HepG2 (cell line): ENCODE measurements around the gene CCDC85C. TPM values are rescaled to one million over a fixed set of nuclear protein-coding genes. Genes with fewer than 3 reads are reported as not detected.

Experiments used
- ATAC-seq: fragments of 200-7000 bp; cut with Tn5 transposase; 3 replicates; pipeline ENCODE4 v1.9.1; 2020; ENCODE audit warnings: mild to moderate bottlenecking, moderate library complexity
- BruUV-seq: library from RNA; stranded (reverse); fragments of 400-500 nt; replicated peaks from 2 replicates; lab custom pipeline; 2021; lab: Mats Ljungman, UMichigan
- CTCF ChIA-PET: fragments of 300-600 bp; formaldehyde crosslinking; extraction: SDS; loops from one replicate; lab custom pipeline; 2021; ENCODE audit warnings: low total read pairs, inconsistent platforms, low intra/inter-chr PET ratio; lab: Yijun Ruan, JAX
- POLR2A ChIA-PET: fragments of 350-600 bp; sonication (Branson Sonifier 250); formaldehyde crosslinking; loops from one replicate; lab custom pipeline; 2020; ENCODE audit warnings: antibody characterized with exemption, inconsistent platforms; lab: Yijun Ruan, JAX
- DNase-seq: peaks from one replicate; pipeline ENCODE4 v3.0.0-alpha.2; 2015; ENCODE audit warnings: low spot score
- FAIRE-seq: peaks from 3 replicates; lab custom pipeline; 2011; peaks lifted over from hg19 to GRCh38; lab: Jason Lieb, UNC
- H2AFZ ChIP-seq: one replicate; pipeline ENCODE4 v1.6.1; 2011; ENCODE audit warnings: low read length, inconsistent platforms
- H3K27ac ChIP-seq: fragments of 300-600 bp; 3 replicates; pipeline ENCODE4 v1.8.0; 2011; ENCODE audit warnings: mixed run types, mild to moderate bottlenecking, mixed read lengths, low read length, inconsistent platforms; ENCODE audit not compliant: insufficient read depth; ENCODE audit errors: extremely low read length
- H3K27me3 ChIP-seq, 2 experiments: fragments of 200-600 bp in 1 of 2; 2 replicates in 1 of 2; 3 replicates in 1 of 2; pipeline versions ENCODE4 v1.6.0 to v1.8.0; 2011; ENCODE audit warnings: low read length in 2 of 2, mild to moderate bottlenecking in 2 of 2, moderate library complexity in 2 of 2, inconsistent platforms in 1 of 2; ENCODE audit not compliant: insufficient read depth in 2 of 2, control insufficient read depth in 1 of 2
- H3K36me3 ChIP-seq, 2 experiments: fragments of 200-600 bp in 1 of 2; replicated peaks in 1 of 2; 2 replicates in 1 of 2; 3 replicates in 1 of 2; pipeline versions ENCODE4 v1.5.1 to v1.8.0; 2011; ENCODE audit warnings: low read length in 2 of 2, inconsistent platforms in 1 of 2; ENCODE audit not compliant: insufficient read depth in 2 of 2, control insufficient read depth in 1 of 2
- H3K4me1 ChIP-seq: 2 replicates; pipeline ENCODE4 v1.5.1; 2012; ENCODE audit warnings: low read length, inconsistent platforms; ENCODE audit not compliant: insufficient read depth
- H3K4me2 ChIP-seq: 2 replicates; pipeline ENCODE4 v1.6.0; 2011; ENCODE audit warnings: low read depth, low read length, inconsistent platforms
- H3K4me3 ChIP-seq, 3 experiments: fragments of 200-600 bp in 1 of 3; sonication (generic), shearing (Covaris generic) in 1 of 3; replicated peaks in 1 of 3; 2 replicates each; pipeline ENCODE4 v1.5.1; 2011 to 2016; ENCODE audit warnings: low read length in 3 of 3, inconsistent platforms in 2 of 3, low read depth in 2 of 3, mild to moderate bottlenecking in 2 of 3, control low read depth in 1 of 3, mixed read lengths in 1 of 3; ENCODE audit not compliant: insufficient read depth in 1 of 3
- H3K79me2 ChIP-seq: one replicate; pipeline ENCODE4 v1.6.1; 2011; ENCODE audit warnings: low read length, inconsistent platforms; ENCODE audit not compliant: insufficient read depth
- H3K9ac ChIP-seq: 2 replicates; pipeline ENCODE4 v1.6.0; 2011; ENCODE audit warnings: mild to moderate bottlenecking, low read depth, low read length, inconsistent platforms; ENCODE audit not compliant: insufficient read depth
- H3K9me3 ChIP-seq: 2 replicates; pipeline ENCODE4 v1.5.1; 2012; ENCODE audit warnings: mild to moderate bottlenecking, low read length
- H4K20me1 ChIP-seq: 2 replicates; pipeline ENCODE4 v1.6.0; 2011; ENCODE audit warnings: inconsistent platforms, mild to moderate bottlenecking, low read length, moderate library complexity; ENCODE audit not compliant: insufficient read depth
- THAP9 ChIP-seq: sonication (generic); formaldehyde crosslinking; IDR thresholded peaks from 2 replicates; pipeline ENCODE4; 2020; ENCODE audit warnings: missing genetic modification reagents, mild to moderate bottlenecking, borderline replicate concordance
- ZNF354B ChIP-seq: sonication (generic); formaldehyde crosslinking; IDR thresholded peaks from 2 replicates; pipeline ENCODE4 v1.8.0; 2022; ENCODE audit warnings: mild to moderate bottlenecking, missing genetic modification reagents
- WGBS: methylation state at CpG from one replicate; pipeline ENCODE4 v1.1.6; 2017; ENCODE audit warnings: low lambda C conversion rate; 5-methylcytosine and 5-hydroxymethylcytosine counted together
- in situ Hi-C: cut with HindIII; loops from 2 replicates; pipeline ENCODE4 v1.10.0; 2017; ENCODE audit warnings: low pct_unique_long_range_greater_than_20kb; ENCODE audit not compliant: extremely low pct_ligation_motif_present
- intact Hi-C: fragments of 100-400 bp; cut with micrococcal nuclease; formaldehyde crosslinking; loops from one replicate; pipeline ENCODE4 v1.10.0; 2022; ENCODE audit not compliant: unreplicated experiment
- polyA plus RNA-seq, 8 experiments: library from polyadenylated mRNA; depleted of rRNA in 3 of 8; stranded (reverse) in 7 of 8; unstranded in 1 of 8; fragments of >200 nt; fragmentation: Illumina TruSeq in 4 of 8; extraction: Trizol in 4 of 8; gene quantifications; 2 replicates each; pipeline versions ENCODE4 v1.2.1 to v1.2.3, GENCODE V29; 2011 to 2016; ENCODE audit warnings: low read depth in 4 of 8, missing spikeins in 1 of 8, mixed read lengths in 1 of 8; ENCODE audit not compliant: insufficient read depth in 1 of 8
- total RNA-seq, 5 experiments: library from RNA; depleted of rRNA; stranded (reverse); fragments of >200 nt; fragmentation: Illumina TruSeq; extraction: Trizol; gene quantifications; 2 replicates each; pipeline ENCODE4 v1.2.3, GENCODE V29; 2016; ENCODE audit warnings: low read depth in 1 of 5

Gene CCDC85C
- total and polyA plus RNA-seq, 2 of the 13 experiments (the other 11 are each of a cell fraction or from before 2014, with no cell fraction given): 18.8 to 43.8 TPM

- DNase-seq: no peak
- no peak overlapping the region for H2AFZ ChIP-seq
- H4K20me1 ChIP-seq: peaks cover 26% of the 10 kb centered on the region; the same call in 1 of the 2 replicates
- H3K27me3 ChIP-seq: no peaks in the 10 kb centered on the region
- H3K4me3 ChIP-seq: no peak overlapping the region
- no peaks in the 10 kb centered on the region; a peak in 1 of 5 replicates for H3K36me3 ChIP-seq
- POLR2A ChIA-PET: interaction anchor here (1.6 to 3.7 kb wide), 2 partner anchors 16 to 31 kb away, joined by 5 to 21 read pairs; no protein-coding TSS in a partner anchor
- no peak for FAIRE-seq
- intact Hi-C loops: no loop called here
- in situ Hi-C loops: no loop called here
- peaks cover 94% of the 10 kb centered on the region for H3K79me2 ChIP-seq
- no peak overlapping the region for H3K9ac ChIP-seq
- peak overlapping the region; percentile 6 for H3K27ac ChIP-seq
- no peak overlapping the region for H3K4me2 ChIP-seq
- no peak for ATAC-seq
- CTCF ChIA-PET: no interaction called here
- H3K9me3 ChIP-seq: no peaks in the 10 kb centered on the region
- BruUV-seq: no TSS peak
- peaks cover 100% of the 10 kb centered on the region for H3K4me1 ChIP-seq
- no peak for TF ChIP-seq ZNF354B (CRISPR knock-in tag)
- 0 out of 2 replicates have a peak, but pooled peaks have one; percentile 3 for TF ChIP-seq THAP9 (CRISPR knock-in tag)
- WGBS: 83% methylated on average over 9 of the region's 10 CpGs
Observed at GRCh38 chr14:99571303-99571986, 32.6 kb downstream of the CCDC85C start.
